Sigmoid colon (tissue), 3 donors: Measurements from ENCODE around the gene SDK1.

Experiments used
- CTCF ChIP-seq, 4 experiments: fragments of 450-650 bp in 3 of 4; fragments of 200-600 bp in 1 of 4; IDR thresholded peaks; one replicate each; pipeline ENCODE4 v1.5.1; 2016 to 2019; ENCODE audit warnings: antibody characterized with exemption in 4 of 4, mild to moderate bottlenecking in 3 of 4, moderate library complexity in 2 of 4
- POLR2A ChIP-seq, 2 donors: fragments of 450-650 bp; IDR thresholded peaks; one replicate each; pipeline ENCODE4 v1.6.1; 2016; ENCODE audit warnings: antibody characterized with exemption in 2 of 2, mild to moderate bottlenecking in 2 of 2, moderate library complexity in 2 of 2

GRCh38 chr7:3425087-3425486 lies 124.0 kb downstream of the SDK1 start:
- no peak for TF ChIP-seq CTCF (IDR thresholded peaks at IDR 0.05)
- no peak for TF ChIP-seq POLR2A (IDR thresholded peaks at IDR 0.05)
